Tibial artery (tissue), 4 donors: ENCODE results near the gene WNT9B.

Source experiments
- DNase-seq, 2 donors: peaks; one replicate each; pipeline ENCODE4 v3.0.0-alpha.2; 2019
- H3K27ac ChIP-seq, 2 donors: fragments of 200-600 bp; sonication (generic) in 1 of 2; 1 replicate in 1 of 2; 2 replicates in 1 of 2; pipeline ENCODE4 v1.5.1; 2018 to 2019; ENCODE audit warnings: mild to moderate bottlenecking in 1 of 2
- H3K27me3 ChIP-seq, 2 donors: fragments of 200-600 bp; sonication (generic) in 1 of 2; one replicate each; pipeline versions ENCODE4 v1.5.1 to v1.6.0; 2016 to 2019
- H3K36me3 ChIP-seq, 3 donors: fragments of 200-600 bp; sonication (generic) in 2 of 3; one replicate each; pipeline ENCODE4 v1.5.1; 2016 to 2019; ENCODE audit warnings: mild to moderate bottlenecking in 2 of 3
- H3K4me1 ChIP-seq, 4 donors: fragments of 200-600 bp; sonication (generic) in 2 of 4; 1 replicate in 3 of 4; 2 replicates in 1 of 4; pipeline ENCODE4 v1.5.1; 2016 to 2019
- H3K4me3 ChIP-seq, 2 donors: fragments of 200-600 bp; sonication (generic) in 1 of 2; 1 replicate in 1 of 2; 2 replicates in 1 of 2; pipeline ENCODE4 v1.5.1; 2018 to 2019; ENCODE audit warnings: mild to moderate bottlenecking in 2 of 2
- H3K9me3 ChIP-seq, 3 donors: fragments of 200-600 bp; sonication (generic) in 1 of 3; one replicate each; pipeline ENCODE4 v1.5.1; 2016 to 2019
- CTCF ChIP-seq, 2 experiments: fragments of 200-600 bp in 1 of 2; fragments of 450-650 bp in 1 of 2; IDR thresholded peaks; one replicate each; pipeline ENCODE4 v1.5.1; 2017 to 2019; ENCODE audit warnings: antibody characterized with exemption in 2 of 2, mild to moderate bottlenecking in 1 of 2, moderate library complexity in 1 of 2
- intact Hi-C: fragments of 100-400 bp; cut with DNase I; formaldehyde crosslinking; loops from one replicate; pipeline ENCODE4 v1.15.0; 2023; ENCODE audit warnings: low total_unique reads

Gene WNT9B

DNA sequence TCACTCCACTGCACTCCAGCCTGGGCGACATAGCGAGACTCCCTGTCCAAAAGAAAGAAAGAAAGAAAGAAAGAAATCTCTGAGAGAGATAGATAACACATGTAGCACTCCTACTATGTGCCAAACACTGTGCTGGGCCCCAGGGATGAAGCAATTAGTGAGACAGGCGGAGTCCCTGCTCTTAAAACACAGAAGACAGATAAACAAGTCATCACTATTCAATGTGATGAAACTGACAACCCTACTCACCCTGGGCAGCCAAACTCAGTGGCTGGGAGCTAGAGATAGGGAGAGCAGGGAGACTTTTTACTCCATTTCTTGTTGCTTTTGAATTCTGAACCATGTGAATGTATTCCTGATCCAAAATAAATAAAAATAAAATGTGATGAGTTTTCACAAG is 36.3 kb downstream of the WNT9B start:
- Histone ChIP-seq H3K27ac (no peak overlapping the region), H3K9me3 (no peaks in the 10 kb centered on the region), H3K4me1 (no peaks in the 10 kb centered on the region), H3K4me3 (no peak overlapping the region), H3K36me3 (no peaks in the 10 kb centered on the region), H3K27me3 (peaks cover 0 to 65% of the 10 kb centered on the region in 2 donors)
- no peak for TF ChIP-seq CTCF (IDR thresholded peaks at IDR 0.05)
- intact Hi-C loops = no loop called here
- no peak for DNase-seq

DNA sequence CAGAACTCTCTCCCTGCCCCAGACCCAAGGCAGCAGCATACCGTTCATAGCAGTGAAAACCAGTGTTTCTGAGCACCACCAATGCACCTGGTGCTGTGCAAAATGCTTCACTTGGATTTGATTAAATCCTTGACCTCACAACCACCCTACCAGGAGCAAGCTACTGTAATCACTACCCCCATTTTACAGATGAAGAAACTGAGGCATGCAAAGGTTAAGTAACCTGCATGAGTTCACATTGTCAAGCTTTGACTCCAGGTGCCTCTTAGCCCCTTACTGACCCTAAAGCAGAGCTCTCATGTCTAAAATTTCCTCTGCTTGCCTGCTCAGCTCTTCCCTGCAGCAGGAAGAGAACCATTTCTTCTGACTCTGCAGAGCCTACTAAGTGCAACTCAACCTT is 37.3 kb downstream of the WNT9B start:
- no peak for DNase-seq
- no peak overlapping the region for H3K27ac ChIP-seq
- no peak for TF ChIP-seq CTCF (IDR thresholded peaks at IDR 0.05)
- H3K27me3 ChIP-seq = peaks cover 0 to 60% of the 10 kb centered on the region in 2 donors
- no peaks in the 10 kb centered on the region for H3K36me3 ChIP-seq
- no peaks in the 10 kb centered on the region for H3K9me3 ChIP-seq
- no peaks in the 10 kb centered on the region for H3K4me1 ChIP-seq
- intact Hi-C loops = no loop called here
- no peak overlapping the region for H3K4me3 ChIP-seq

DNA sequence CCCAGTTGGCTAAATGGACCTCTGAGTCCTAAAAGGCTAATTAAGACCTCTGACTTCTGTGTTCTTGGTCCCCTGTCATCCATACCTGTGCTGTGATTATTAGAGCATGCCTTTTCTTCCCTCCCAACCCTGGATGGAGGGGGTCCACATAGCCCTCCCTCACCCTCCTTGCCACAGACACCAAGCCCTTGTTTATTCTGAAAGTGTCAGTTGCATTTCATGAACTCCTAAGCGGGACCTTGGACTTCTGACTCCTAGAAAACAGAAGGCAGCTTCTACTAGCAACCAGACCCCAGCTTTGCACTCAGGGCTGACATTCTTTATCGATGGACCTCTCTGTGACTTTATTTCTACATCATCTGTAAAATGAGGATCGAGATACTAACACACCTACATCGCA is 38.1 kb downstream of the WNT9B start:
- peaks cover 0 to 59% of the 10 kb centered on the region in 2 donors for H3K27me3 ChIP-seq
- no peak overlapping the region for H3K27ac ChIP-seq
- H3K36me3 ChIP-seq = no peaks in the 10 kb centered on the region
- TF ChIP-seq CTCF (IDR thresholded peaks at IDR 0.05) = no peak
- no peaks in the 10 kb centered on the region for H3K9me3 ChIP-seq
- H3K4me1 ChIP-seq = no peaks in the 10 kb centered on the region
- intact Hi-C loops = no loop called here
- H3K4me3 ChIP-seq = no peak overlapping the region
- no peak for DNase-seq

GRCh38 chr17:46889992-46890564 is 38.7 kb downstream of the WNT9B start:
- Histone ChIP-seq H3K9me3 (no peaks in the 10 kb centered on the region), H3K4me3 (no peak overlapping the region), H3K27me3 (peaks cover 0 to 59% of the 10 kb centered on the region in 2 donors), H3K36me3 (no peaks in the 10 kb centered on the region), H3K27ac (no peak overlapping the region), H3K4me1 (no peaks in the 10 kb centered on the region)
- intact Hi-C loops = no loop called here
- no peak for DNase-seq
- no peak for TF ChIP-seq CTCF (IDR thresholded peaks at IDR 0.05)

DNA sequence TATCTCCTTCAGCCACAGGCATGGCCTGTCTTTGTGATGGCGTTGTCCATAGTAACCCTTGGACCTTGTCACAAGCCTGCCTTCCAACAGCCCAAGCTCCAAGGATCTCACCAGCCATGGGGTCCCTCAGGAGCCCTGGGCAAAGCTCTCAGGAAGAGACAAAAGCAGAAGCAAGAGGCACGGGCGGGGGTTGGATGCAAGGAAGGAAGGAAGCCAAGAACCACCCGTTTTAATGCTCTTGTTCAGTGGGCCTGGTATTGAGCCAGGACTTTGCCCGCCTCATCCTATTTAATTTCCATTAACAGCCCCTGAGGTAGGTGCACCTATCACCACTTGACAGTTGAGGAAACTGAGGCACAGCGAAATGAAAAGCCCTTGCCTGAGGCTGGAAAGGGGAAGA is 39.3 kb downstream of the WNT9B start:
- Histone ChIP-seq H3K27ac (no peak overlapping the region), H3K4me1 (no peaks in the 10 kb centered on the region), H3K27me3 (peaks cover 0 to 55% of the 10 kb centered on the region in 2 donors), H3K36me3 (no peaks in the 10 kb centered on the region), H3K9me3 (no peaks in the 10 kb centered on the region), H3K4me3 (no peak overlapping the region)
- intact Hi-C loops = no loop called here
- peak in 1 of 2 donors; percentile 34 for DNase-seq
- no peak for TF ChIP-seq CTCF (IDR thresholded peaks at IDR 0.05)

- H3K9me3 ChIP-seq = no peaks in the 10 kb centered on the region
- H3K27ac ChIP-seq = no peak overlapping the region
- intact Hi-C loops = no loop called here
- H3K27me3 ChIP-seq = peaks cover 0 to 49% of the 10 kb centered on the region in 2 donors
- no peaks in the 10 kb centered on the region for H3K4me1 ChIP-seq
- DNase-seq = no peak
- no peaks in the 10 kb centered on the region for H3K36me3 ChIP-seq
- no peak overlapping the region for H3K4me3 ChIP-seq
- TF ChIP-seq CTCF (IDR thresholded peaks at IDR 0.05) = no peak
These were observed 40.9 kb downstream of the WNT9B start for GRCh38 chr17:46892192-46892703.
